ENCODE results near the gene MAPRE2. TPM values are rescaled to one million over a fixed set of nuclear protein-coding genes. Genes with fewer than 3 reads are reported as not detected.

The MAPRE2 gene
- total RNA-seq, 1 experiment from 2014 or later, result 29.4 TPM

DNA sequence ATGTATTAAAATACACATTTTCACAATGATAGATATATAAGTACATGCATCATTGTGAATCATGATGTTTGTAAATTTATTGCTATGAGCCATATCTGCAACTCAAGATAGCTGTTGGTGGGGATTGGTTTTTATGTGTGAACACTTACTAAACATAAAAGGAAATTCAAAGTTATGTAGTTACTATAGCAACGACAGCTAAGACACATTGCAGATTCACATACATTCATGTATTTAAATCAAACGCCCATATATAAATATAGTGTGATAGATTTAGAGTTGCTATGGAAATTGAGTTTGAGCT lies 65.6 kb downstream of the MAPRE2 start:
- H3T11ph ChIP-seq (ENCODE audit: low read length), result no peak overlapping the region
- H3K18ac ChIP-seq (ENCODE audit: insufficient read length, low read depth, low read length), result no peak overlapping the region
- no peaks in the 10 kb centered on the region for H4K20me1 ChIP-seq (ENCODE audit: control insufficient read depth, insufficient read depth, insufficient read length)
- no peak overlapping the region for H2AK5ac ChIP-seq (ENCODE audit: insufficient read length, low read length)
- no peak overlapping the region for H3K9ac ChIP-seq (ENCODE audit: extremely low read depth, insufficient read length, low read length)
- no peak for DNase-seq
- H3K56ac ChIP-seq (ENCODE audit: insufficient read length, low read depth, low read length), result no peak overlapping the region
- peaks cover 0 to 1% of the 10 kb centered on the region in 2 experiments; a peak in 2 of 5 replicates for H3K9me3 Mint-ChIP-seq
- no peak overlapping the region for H2BK15ac ChIP-seq (ENCODE audit: low read depth, low read length)
- WGBS (ENCODE audit: extremely low coverage, insufficient read length, low lambda C conversion rate), result no CpG with 5 or more reads among the region's 2 CpGs
- TF ChIP-seq, protein P1, sequence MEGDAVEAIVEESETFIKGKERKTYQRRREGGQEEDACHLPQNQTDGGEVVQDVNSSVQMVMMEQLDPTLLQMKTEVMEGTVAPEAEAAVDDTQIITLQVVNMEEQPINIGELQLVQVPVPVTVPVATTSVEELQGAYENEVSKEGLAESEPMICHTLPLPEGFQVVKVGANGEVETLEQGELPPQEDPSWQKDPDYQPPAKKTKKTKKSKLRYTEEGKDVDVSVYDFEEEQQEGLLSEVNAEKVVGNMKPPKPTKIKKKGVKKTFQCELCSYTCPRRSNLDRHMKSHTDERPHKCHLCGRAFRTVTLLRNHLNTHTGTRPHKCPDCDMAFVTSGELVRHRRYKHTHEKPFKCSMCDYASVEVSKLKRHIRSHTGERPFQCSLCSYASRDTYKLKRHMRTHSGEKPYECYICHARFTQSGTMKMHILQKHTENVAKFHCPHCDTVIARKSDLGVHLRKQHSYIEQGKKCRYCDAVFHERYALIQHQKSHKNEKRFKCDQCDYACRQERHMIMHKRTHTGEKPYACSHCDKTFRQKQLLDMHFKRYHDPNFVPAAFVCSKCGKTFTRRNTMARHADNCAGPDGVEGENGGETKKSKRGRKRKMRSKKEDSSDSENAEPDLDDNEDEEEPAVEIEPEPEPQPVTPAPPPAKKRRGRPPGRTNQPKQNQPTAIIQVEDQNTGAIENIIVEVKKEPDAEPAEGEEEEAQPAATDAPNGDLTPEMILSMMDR (conservative IDR thresholded peaks at IDR 0.05), result no peak
- no peak overlapping the region for H3K4ac ChIP-seq (ENCODE audit: low read depth, low read length)
- no peak overlapping the region for H2BK20ac ChIP-seq (ENCODE audit: low read depth, low read length, poor library complexity, severe bottlenecking)
- no peaks in the 10 kb centered on the region for H3K27me3 ChIP-seq (ENCODE audit: insufficient read depth, low read length)
- no peak overlapping the region for H3K27ac Mint-ChIP-seq
- H2BK12ac ChIP-seq (ENCODE audit: insufficient read length, low read depth, low read length), result no peak overlapping the region
- H3K4me2 ChIP-seq (ENCODE audit: insufficient read depth, insufficient read length, low read length), result no peak overlapping the region
- H2BK5ac ChIP-seq (ENCODE audit: insufficient read length, low read length), result no peak overlapping the region
- no peaks in the 10 kb centered on the region for H3K27me3 Mint-ChIP-seq (ENCODE audit: low read depth)
- no peaks in the 10 kb centered on the region for H3K79me2 ChIP-seq (ENCODE audit: insufficient read depth, low read length)
- no peaks in the 10 kb centered on the region for H3K79me1 ChIP-seq (ENCODE audit: insufficient read depth, low read depth, low read length, poor library complexity, severe bottlenecking)
- H2BK120ac ChIP-seq (ENCODE audit: low read depth, low read length, poor library complexity, severe bottlenecking), result no peak overlapping the region
- H4K8ac ChIP-seq (replicated peaks; ENCODE audit: insufficient read length, low read depth, low read length), result no peak overlapping the region
- no peak overlapping the region for H2AFZ ChIP-seq (ENCODE audit: low read length)
- H4K5ac ChIP-seq (ENCODE audit: insufficient read length, low read depth, low read length), result no peak overlapping the region
- H3K4me3 Mint-ChIP-seq, result no peak overlapping the region
- no peaks in the 10 kb centered on the region for H3K4me1 ChIP-seq (ENCODE audit: insufficient read depth, low read length)
- H3K23me2 ChIP-seq (ENCODE audit: insufficient read length, low read depth, low read length, poor library complexity, severe bottlenecking), result no peaks in the 10 kb centered on the region
- peaks cover 0 to 6% (median under 1%) of the 10 kb centered on the region in 3 experiments; a peak in 3 of 7 replicates for H3K36me3 Mint-ChIP-seq (ENCODE audit: insufficient read depth in 1 of 3, low read depth in 3 of 3)
- no peak overlapping the region for H4K91ac ChIP-seq (ENCODE audit: insufficient read length, low read depth, low read length)
- no peak overlapping the region for H3K23ac ChIP-seq (ENCODE audit: insufficient read length, low read depth, low read length)
- no peak overlapping the region for H3K27ac ChIP-seq (ENCODE audit: insufficient read length, low read depth, low read length)
- H3K4me1 Mint-ChIP-seq, result no peaks in the 10 kb centered on the region
- H3K14ac ChIP-seq (ENCODE audit: insufficient read depth, low read length), result no peak overlapping the region
- no peaks in the 10 kb centered on the region for H3K9me3 ChIP-seq (ENCODE audit: control insufficient read depth, low read depth, low read length)

All from H9 (cell line).